ENCODE measurements around the gene RIT2.

The RIT2 gene

DNA sequence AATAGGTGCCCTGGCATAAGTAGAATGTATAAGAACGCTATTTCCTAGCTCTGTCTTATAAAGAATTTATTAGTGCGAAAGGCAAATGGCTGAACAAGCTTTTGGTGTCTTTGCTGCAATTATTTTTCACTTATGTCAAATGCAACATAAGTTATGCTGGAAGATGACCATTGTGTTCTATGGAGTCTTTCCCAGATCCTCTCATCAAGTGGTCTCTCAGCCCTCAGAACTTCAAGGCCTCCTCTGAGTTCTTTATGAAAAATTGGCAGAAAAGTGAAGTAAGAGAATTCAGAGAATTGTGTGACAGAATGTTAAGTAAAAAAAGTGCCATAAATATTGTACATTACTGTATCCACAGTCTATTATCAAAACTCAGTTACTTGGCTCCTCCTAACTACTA lies 75.2 kb downstream of the RIT2 start:
- no peak overlapping the region for H3K27ac ChIP-seq (ENCODE audit: low read depth, low read length, poor library complexity, severe bottlenecking)
- no peaks in the 10 kb centered on the region for H4K20me1 ChIP-seq (ENCODE audit: insufficient read depth, low read length)
- no peaks in the 10 kb centered on the region for H3K4me1 ChIP-seq (ENCODE audit: insufficient read depth, low read length, severe bottlenecking)
- H2AFZ ChIP-seq (ENCODE audit: low read length), result no peak overlapping the region
- no peaks in the 10 kb centered on the region for H3K9me2 ChIP-seq (ENCODE audit: low read depth, low read length)
- H3F3A ChIP-seq (ENCODE audit: insufficient read depth, low read length), result no peaks in the 10 kb centered on the region
- TF ChIP-seq EZH2 (IDR thresholded peaks at IDR 0.05; ENCODE audit: borderline replicate concordance, low read length), result no peak
- TF ChIP-seq, protein P1, sequence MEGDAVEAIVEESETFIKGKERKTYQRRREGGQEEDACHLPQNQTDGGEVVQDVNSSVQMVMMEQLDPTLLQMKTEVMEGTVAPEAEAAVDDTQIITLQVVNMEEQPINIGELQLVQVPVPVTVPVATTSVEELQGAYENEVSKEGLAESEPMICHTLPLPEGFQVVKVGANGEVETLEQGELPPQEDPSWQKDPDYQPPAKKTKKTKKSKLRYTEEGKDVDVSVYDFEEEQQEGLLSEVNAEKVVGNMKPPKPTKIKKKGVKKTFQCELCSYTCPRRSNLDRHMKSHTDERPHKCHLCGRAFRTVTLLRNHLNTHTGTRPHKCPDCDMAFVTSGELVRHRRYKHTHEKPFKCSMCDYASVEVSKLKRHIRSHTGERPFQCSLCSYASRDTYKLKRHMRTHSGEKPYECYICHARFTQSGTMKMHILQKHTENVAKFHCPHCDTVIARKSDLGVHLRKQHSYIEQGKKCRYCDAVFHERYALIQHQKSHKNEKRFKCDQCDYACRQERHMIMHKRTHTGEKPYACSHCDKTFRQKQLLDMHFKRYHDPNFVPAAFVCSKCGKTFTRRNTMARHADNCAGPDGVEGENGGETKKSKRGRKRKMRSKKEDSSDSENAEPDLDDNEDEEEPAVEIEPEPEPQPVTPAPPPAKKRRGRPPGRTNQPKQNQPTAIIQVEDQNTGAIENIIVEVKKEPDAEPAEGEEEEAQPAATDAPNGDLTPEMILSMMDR (IDR thresholded peaks at IDR 0.05; ENCODE audit: low read length), result no peak
- H3K4me2 ChIP-seq (ENCODE audit: low read length), result no peak overlapping the region
- H3K9me3 ChIP-seq (ENCODE audit: low read length), result no peaks in the 10 kb centered on the region
- no peak overlapping the region for H3K4me3 ChIP-seq (ENCODE audit: low read depth, low read length, poor library complexity, severe bottlenecking)
- no peaks in the 10 kb centered on the region for H3K27me3 ChIP-seq (ENCODE audit: insufficient read depth, low read length)
- no peak overlapping the region for H3K9ac ChIP-seq (ENCODE audit: low read length)
- no peaks in the 10 kb centered on the region for H3K79me2 ChIP-seq (ENCODE audit: insufficient read depth, low read length)
- H3K36me3 ChIP-seq (ENCODE audit: insufficient read depth, low read length), result no peaks in the 10 kb centered on the region

DNA sequence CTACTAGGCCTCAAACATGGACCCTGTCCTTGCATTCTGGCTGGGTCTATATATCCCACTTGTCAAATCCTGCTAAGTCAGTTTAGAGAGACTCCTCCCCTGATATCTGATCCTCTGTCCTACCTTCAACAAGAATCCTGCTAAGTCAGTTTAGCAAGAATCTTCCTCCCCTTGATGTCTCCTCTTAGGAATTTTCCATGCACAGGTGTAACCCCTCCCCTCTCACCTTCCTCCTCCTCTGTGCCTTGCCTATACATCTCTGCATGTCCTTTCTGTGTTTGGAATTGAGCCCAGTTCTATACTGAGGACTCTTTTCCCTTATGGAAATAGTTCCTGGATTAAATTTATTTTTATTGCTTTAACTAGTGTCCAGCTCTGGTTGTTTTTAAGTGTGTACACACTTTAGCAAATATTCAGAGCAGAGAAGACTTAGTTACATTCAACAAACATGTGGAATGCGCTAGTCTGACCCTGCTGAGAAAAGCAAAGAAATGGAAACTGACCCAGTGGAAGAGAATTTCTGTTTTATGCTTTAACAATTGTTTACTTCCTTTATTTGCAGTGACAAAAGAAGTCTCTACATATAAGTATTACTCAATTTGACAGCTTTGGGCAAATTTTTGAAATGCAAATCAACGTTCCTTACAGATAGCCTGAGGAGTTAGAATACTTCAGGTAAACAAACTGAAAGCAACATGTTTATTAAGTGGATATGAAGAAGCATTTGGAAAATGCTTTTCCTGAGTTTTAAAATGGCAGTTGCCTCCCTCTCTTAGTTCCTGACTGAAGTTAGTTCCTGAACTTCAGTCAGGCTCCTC lies 80.6 kb downstream of the RIT2 start:
- Histone ChIP-seq H3K4me3 (ENCODE audit: low read depth, low read length, poor library complexity, severe bottlenecking) (no peak overlapping the region), H3K27ac (ENCODE audit: low read depth, low read length, poor library complexity, severe bottlenecking) (no peak overlapping the region)

DNA sequence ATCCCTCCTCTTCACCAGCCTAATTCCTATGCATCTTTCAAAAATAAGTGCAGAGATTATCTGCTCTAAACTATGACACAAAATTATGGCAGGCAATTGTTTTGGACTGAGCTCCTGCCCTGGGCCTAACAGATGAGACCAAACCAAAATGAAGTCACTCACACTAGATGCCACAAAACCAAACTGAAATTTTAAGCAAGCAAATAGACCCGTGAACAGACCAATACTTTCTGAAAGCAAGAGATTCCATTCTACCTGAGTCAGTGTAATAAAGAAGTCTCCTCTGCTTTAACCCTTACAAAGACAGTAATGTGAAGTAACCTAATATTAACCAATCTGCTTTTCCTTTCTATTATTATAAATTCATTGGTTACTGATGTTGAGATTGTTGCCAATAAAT lies 84.3 kb downstream of the RIT2 start:
- Histone ChIP-seq H3K79me2 (ENCODE audit: insufficient read depth, low read length) (no peaks in the 10 kb centered on the region), H3K9ac (ENCODE audit: low read length) (no peak overlapping the region), H3F3A (ENCODE audit: insufficient read depth, low read length) (no peaks in the 10 kb centered on the region), H3K9me2 (ENCODE audit: low read depth, low read length) (no peaks in the 10 kb centered on the region), H3K27me3 (ENCODE audit: insufficient read depth, low read length) (no peaks in the 10 kb centered on the region), H3K36me3 (ENCODE audit: insufficient read depth, low read length) (no peaks in the 10 kb centered on the region), H3K27ac (ENCODE audit: low read depth, low read length, poor library complexity, severe bottlenecking) (no peak overlapping the region), H3K4me2 (ENCODE audit: low read length) (no peak overlapping the region), H3K4me3 (ENCODE audit: low read depth, low read length, poor library complexity, severe bottlenecking) (no peak overlapping the region), H2AFZ (ENCODE audit: low read length) (no peak overlapping the region), H3K9me3 (ENCODE audit: low read length) (no peaks in the 10 kb centered on the region), H3K4me1 (ENCODE audit: insufficient read depth, low read length, severe bottlenecking) (no peaks in the 10 kb centered on the region), H4K20me1 (ENCODE audit: insufficient read depth, low read length) (no peaks in the 10 kb centered on the region)
- TF ChIP-seq, protein P1 (IDR thresholded peaks at IDR 0.05; ENCODE audit: low read length), result no peak
- no peak for TF ChIP-seq EZH2 (IDR thresholded peaks at IDR 0.05; ENCODE audit: borderline replicate concordance, low read length)

More for the DNA sequence above, 80.6 kb downstream of the RIT2 start:
- no peaks in the 10 kb centered on the region for H3F3A ChIP-seq (ENCODE audit: insufficient read depth, low read length)
- no peaks in the 10 kb centered on the region for H3K36me3 ChIP-seq (ENCODE audit: insufficient read depth, low read length)
- no peaks in the 10 kb centered on the region for H3K9me3 ChIP-seq (ENCODE audit: low read length)
- H3K9ac ChIP-seq (ENCODE audit: low read length), result no peak overlapping the region
- no peaks in the 10 kb centered on the region for H3K27me3 ChIP-seq (ENCODE audit: insufficient read depth, low read length)
- H3K4me2 ChIP-seq (ENCODE audit: low read length), result no peak overlapping the region
- H2AFZ ChIP-seq (ENCODE audit: low read length), result no peak overlapping the region
- H3K4me1 ChIP-seq (ENCODE audit: insufficient read depth, low read length, severe bottlenecking), result no peaks in the 10 kb centered on the region
- H3K79me2 ChIP-seq (ENCODE audit: insufficient read depth, low read length), result no peaks in the 10 kb centered on the region
- H4K20me1 ChIP-seq (ENCODE audit: insufficient read depth, low read length), result no peaks in the 10 kb centered on the region
- no peak for TF ChIP-seq EZH2 (IDR thresholded peaks at IDR 0.05; ENCODE audit: borderline replicate concordance, low read length)
- TF ChIP-seq, protein P1 (IDR thresholded peaks at IDR 0.05; ENCODE audit: low read length), result no peak
- no peaks in the 10 kb centered on the region for H3K9me2 ChIP-seq (ENCODE audit: low read depth, low read length)

Data from OCI-LY1 (cell line).